ENCODE measurements around the gene RMI1. TPM values are rescaled to one million over a fixed set of nuclear protein-coding genes. Genes with fewer than 3 reads are reported as not detected.
"Not testable (repeated sequence)": the region's sequence is repeated elsewhere in the genome, so short reads cannot be mapped to it uniquely, and the experiment has no call there.

RMI1 gene
- total RNA-seq (2014; rRNA removed; shearing (Covaris generic)): 16.3 and 18.7 TPM in 2 replicates

DNA sequence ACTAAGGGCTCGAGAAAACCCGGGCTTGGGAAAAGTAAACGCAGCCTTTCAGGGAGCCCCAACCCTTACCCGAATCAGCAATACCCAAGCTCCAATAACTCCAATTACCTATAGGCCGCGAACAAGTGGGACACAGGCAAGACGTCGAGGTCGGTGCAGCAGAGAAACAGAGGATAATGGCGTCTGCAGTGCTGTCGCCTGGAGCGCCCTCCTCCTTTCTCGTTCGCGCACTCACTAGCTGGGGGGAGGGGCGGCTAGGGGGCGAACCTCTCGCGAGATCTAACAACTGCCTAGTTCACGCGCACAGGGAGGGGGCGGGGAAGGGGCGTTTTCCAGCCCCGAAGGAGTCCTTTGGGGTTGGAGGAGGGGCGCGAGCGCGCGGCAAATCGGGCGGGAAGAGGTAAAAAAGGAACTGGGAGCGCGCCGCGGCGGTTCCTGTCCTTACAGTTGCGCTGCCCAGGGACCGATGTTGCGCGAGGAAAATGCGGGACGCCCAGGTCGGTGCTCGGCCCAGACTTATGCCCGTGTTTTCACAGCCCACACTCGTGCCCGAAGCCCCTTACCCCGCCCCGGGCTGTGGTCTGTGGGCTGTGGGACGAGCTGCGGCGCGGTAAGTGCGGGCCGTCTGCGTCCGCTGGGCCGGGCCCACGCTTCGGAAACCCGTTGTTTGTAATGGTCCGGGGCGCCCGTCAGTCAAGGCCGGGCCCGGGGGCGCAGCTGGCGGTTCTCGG, at the start of gene RMI1:
TSS of gene RMI1 (plus strand) at position 411 of the 731 bp plus-strand sequence. CDS start 20,182 bp downstream, outside the sequence.
- DNase-seq (ENCODE audit: low spot score): peak; percentile 99

DNA sequence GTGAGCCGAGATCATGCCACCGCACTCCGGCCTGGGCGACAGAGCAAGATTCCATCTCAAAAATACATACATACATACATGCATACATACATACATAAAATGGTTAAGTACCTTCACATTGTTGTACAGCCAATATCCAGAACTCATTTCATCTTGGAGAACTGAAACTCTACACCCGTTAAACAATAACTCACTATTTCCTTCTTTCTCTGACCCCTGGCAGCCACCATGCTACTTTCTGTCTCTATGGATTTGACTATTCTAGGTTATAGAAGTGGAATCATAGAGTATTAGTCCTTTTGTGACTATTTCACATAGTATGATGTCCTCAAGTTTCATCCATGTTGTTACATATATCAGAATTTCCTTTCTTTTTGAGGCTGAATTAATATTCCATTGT, 49.7 kb upstream of the RMI1 start:
- no peak for DNase-seq (ENCODE audit: low spot score)

DNA sequence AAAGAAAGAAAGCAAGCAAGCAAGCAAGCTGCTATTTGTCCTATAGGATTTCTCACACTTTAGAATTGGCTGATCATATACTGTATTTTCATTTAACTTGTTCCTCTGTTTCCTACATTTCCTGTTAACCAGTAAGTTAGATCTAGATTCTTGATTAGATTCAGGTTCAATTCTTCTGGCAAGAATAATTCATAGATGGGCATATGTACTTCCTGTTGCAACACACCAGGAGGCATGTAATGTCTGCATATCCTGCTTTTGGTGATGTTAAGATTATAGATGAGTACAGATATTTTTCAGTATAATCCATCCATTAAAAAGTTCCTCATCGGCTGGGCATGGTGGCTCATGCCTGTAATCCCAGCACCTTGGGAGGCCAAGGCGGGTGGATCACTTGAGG, 48.6 kb upstream of the RMI1 start:
- no peak for DNase-seq (ENCODE audit: low spot score)

DNA sequence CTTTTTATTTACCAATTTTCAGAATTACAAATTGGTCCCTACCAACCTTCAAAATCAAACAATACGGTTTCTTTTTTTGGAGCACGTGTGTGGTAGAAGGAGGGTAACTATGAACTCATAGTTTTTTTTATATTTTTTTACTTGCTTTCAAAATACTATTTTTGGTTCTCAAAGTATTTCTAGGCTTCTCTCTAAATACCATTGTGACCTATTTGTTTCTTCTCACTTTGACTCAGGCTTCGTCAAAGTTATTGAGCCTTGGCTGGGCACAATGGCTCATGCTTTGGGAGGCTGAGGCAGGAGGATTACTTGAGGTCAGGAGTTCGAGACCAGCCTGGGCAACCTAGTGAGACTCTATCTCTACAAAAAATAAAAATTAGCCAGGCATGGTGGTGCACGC, 47.8 kb upstream of the RMI1 start:
- DNase-seq (ENCODE audit: low spot score): no peak

DNA sequence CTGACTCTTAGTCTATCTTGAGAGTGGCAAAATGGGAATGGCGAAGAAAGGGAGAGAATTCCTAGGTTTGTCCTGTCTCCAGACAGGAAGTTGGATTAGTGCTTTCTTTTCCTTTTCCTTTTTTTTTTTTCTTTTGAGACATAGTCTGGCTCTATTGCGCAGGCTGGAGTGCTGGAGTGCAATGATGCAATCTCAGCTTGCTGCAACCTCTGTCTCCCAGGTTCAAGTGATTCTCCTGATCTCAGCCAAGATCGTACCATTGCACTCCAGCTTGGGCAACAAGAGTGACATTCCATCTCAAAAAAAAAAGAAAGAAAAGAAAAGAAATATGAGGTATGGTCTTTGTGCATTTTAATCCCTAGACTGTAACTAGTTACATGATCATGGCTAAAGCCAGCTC, 46.8 kb upstream of the RMI1 start:
- DNase-seq (ENCODE audit: low spot score): no peak

DNA sequence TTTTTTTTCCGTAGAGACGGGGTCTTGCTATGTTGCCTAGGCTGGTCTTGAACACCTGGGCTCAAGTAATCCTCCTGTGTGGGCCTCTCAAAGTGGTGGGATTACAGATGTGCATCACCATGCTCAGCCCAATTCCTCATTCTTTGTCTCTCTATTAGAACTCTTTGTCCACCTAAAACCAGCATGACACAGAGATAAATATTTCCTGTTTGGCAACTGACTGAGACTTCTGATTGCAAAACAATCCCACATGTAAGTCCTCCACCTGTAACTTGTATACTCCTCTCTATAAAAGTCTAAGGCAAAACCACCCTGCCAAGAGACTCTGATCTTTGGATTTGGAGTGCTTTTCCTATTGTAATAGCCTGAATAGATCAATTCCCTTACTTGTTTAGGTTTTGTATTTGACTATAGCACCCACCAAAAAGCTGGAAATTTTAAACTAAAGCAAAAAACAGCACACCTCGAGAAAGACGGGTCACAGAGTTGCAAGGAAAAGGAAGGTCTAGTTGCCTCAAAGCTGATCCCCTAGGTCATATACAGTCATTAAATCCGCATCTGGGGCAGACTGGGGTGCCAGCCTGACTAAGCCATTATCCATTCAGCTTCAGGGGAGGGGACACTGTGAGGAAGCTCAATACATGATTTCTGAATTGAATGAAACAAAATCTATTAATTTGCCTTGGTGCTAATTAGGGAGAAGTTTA, 45.9 kb upstream of the RMI1 start:
- DNase-seq (ENCODE audit: low spot score): peak; percentile 54

DNA sequence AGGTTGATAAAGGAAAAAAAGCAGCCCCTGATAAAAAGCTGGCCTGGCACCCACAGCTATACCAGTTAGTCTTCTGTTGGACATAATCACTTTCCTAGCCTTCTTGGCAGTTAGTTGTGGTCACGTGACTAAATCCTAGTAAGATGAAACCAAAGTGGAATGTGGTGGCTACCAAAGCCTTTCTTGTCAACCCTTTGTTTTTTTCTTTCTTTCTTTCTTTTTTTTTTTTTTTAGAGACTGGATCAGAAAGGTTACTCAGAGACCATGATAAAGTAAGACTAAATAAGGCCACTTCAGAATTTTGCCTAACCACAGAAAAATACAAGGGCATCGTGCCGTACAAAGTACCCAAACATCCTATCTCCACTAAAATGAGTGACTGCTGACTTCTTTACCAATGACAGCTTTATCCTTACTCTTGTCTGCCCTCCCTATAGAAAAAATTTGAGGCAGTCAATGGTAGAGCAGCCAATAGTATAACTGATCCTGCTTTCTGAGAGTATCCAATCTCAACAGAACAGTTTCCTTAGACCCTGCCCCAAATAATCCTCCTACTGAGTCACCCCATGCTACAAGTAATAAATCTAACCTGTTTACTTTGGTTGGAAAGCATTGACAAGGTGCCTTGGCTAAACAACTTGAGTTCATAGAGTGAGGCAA, 45.2 kb upstream of the RMI1 start:
- DNase-seq (ENCODE audit: low spot score): peak; percentile 83

DNA sequence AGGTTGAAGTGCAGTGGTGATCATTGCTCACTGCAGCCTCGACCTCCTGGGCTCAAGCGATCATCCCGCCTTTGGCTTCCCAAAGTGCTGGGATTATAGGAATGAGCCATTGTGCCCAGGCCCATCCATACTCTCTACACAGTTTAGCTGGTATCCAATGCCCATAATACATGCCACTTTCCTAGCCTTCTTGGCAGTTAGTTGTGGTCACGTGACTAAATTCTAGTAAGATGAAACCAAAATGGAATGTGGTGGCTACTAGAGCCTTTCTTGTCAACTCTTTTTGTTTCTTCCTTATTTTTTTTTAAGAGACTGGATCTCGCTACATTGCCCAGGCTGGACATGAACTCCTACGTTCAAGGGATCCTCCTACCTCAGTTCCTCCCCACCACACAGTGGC, 44.1 kb upstream of the RMI1 start:
- DNase-seq (ENCODE audit: low spot score): no peak

DNA sequence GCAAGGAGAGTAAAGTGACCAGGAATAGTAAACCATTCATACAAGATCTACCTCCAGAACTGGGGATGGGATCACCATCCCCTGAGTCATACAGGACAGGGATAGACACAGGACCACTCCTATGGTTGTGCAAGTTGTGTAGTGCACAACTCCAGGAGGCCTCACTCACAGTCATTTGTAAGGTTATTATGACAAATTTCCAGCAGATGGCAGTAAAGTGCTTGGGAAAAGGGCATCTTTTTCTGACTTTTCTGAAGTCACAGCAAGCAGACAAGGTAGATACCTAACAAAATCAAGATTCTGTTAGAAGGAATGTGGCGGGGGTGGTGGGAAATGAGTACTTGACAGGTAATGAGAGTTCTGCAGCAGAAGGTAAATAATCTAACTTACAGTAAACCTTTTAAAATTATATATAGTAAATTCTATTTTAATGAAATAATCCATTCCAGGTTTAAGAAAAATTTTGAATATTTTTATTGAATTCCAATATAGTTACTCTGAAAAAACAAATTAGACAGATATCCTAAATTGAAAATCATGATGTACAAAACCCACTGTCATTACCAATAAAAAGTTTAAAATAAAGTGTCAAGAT, 42.6 kb upstream of the RMI1 start:
- peak; percentile 60 for DNase-seq (ENCODE audit: low spot score)

DNA sequence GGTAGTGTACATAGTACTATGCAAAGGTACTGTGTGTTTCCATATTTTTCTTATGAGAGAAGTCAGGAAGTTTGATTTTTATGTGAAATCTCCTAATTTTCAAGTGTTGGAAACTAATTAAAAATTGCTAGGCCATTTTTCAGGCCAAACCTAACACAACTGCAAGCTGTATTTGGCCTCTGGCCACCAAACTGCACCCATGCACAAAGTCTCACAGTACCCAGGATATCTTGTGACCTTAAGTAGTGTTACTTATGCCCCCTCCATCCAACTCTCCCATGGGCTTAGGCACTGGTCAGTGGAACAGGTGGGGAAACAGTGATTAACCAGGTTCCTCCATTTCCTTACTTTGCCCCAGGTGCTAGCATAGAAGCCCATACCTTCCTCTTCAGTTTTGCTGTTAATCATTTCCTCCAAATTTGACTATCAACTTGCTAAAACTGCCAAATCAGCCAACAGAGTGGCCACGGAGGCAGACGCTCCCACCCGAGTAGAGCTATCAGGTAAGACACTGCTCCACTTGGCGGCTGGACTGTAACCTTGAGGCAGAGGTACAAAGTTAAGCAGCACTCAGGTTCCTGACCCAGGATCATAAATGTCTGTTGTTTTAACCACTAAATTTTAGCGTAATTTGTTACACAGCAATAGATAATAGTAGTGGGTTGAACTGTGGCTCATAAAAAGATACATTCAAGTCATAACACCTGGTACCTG, 39.9 kb upstream of the RMI1 start:
- DNase-seq (ENCODE audit: low spot score): no peak

DNA sequence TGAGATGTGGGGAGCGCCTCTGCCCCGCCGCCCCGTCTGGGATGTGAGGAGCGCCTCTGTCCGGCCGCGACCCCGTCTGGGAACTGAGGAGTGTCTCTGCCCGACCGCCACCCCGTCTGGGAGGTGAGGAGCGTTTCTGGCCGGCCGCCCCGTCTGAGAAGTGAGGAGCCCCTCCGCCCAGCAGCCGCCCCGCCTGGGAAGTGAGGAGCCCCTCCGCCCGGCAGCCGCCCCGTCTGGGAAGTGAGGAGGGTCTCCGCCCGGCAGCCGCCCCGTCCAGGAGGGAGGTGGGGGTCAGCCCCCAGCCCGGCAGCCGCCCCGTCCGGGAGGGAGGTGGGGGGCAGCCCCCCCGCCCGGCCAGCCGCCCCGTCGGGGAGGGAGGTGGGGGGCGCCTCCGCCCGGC, 32.5 kb upstream of the RMI1 start:
- DNase-seq (ENCODE audit: low spot score): not testable (repeated sequence)

DNA sequence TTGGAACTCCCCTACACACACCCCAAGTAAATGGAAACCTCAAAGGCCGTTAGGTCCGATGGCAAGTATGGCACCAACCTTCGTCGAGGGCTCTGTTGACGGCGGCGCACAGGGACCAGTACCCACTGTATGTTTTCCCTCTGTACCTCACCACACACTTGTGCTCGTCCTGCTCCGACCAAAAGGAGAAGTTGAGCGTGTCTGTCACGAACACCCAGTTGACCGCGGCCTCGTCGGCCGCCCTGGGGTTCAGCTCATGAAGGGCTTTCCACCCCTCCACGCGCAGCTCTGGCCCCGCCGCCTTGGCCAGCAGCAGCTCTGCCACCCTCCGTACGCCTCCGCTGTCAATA, 24.5 kb upstream of the RMI1 start:
- no peak for DNase-seq (ENCODE audit: low spot score)

DNA sequence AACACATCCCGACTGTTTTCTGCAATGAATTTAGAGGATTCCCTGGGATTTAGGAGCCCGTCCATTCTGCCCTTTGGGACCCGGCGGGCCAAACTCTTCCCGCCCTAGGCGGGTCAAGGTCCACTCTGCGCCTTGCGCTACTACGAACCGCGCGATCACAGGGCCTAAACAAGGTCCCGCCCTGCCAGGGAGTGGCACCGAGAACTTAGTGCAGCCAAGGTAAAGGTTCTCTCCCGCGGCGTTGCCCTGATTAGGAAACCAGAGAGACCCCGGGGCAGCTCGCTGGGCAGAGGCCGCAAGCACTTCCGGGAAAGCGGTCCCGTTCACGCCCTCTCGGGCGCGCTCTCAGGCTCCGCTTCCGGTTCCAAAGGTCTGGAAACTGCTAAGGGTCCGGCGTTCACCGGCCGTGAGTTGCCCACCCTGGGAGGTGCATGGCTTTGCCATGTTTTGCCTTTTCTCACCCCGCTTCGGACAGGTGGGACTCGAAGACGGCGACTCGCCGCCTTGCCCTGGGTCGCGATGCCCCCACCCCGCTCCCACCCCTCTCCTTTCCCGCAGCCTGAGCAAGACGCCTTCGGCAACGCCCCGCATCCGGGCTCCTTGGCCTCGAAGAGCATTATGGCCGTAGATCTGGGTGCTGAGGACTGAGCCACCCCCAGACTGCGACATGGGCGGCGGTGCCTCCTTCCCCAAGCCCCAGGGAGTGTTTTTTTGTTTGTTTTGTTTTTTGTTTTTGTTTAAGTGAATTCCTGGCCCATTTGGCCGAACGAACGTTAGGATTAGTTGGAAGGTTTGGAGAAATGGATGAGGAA, 24.0 kb upstream of the RMI1 start:
- no peak for DNase-seq (ENCODE audit: low spot score)

DNA sequence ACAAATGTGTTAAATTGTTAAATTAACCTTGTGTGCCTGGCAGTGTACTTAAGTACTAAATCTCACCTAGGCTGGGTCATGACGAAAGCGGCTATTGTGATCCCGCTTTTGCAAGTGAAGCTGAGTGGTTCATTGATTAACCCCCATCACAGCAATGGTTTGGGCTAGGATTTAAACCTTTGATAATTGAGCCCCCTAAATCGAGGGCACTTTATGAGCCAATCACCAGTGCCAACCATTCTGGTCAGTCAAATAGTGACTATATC, 23.4 kb upstream of the RMI1 start:
- DNase-seq (ENCODE audit: low spot score): no peak

DNA sequence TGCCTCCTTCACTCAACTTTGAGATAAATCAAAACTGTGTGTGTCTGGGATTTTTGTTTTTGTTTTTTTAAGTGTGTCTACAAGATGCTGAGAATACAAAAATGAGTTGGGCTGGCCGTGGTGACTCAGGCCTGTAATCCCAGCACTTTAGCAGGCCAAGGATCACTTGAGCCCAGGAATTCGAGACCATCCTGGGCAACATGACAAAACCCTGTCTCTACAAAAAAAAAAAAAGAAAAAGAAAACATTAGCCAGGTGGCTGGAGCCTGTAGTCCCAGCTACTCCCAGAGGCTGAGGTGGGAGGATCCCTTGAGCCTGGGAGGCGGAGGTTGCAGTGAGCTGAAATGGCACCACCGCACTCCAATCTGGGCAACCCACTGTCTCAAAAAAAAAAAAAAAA, 21.5 kb upstream of the RMI1 start:
- peak; percentile 86 for DNase-seq (ENCODE audit: low spot score)

DNA sequence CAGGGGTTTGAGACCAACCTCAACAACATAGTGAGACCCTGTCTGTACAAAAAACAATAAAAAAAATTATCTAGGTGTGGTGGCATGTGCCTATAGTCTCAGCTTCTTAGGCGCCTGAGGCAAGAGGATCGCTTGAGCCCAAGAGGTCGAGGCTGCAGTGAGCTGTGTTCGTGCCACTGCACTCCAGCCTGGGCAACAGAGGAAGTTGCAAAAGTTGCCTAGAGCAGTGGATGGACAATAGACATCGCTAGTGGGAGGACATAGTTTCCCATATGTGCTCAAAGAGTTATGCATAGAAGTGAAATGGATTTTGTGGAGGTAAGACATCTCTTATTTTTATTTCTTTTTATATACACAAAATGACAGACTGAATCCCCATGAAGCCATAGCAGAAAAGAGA, 19.6 kb upstream of the RMI1 start:
- no peak for DNase-seq (ENCODE audit: low spot score)

DNA sequence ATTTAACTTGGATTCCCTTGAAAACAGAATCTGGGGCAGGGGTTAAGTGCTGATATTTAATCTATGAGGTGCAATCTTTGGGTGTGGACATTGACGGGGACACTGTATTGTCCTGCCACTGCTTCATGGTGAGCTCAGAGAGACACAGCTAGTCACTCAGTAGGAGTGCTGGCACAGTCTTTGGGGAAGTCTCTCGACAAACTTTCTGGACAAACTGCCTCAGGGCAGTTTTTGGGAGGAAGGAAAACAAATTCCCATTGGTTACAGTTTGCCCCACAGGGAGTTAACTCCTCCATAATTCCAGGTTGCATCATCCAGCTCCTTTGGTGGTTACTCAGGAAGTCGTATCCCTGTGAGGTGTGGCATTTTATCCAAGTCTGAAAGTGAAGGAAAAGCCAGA, 18.4 kb upstream of the RMI1 start:
- peak; percentile 25 for DNase-seq (ENCODE audit: low spot score)

DNA sequence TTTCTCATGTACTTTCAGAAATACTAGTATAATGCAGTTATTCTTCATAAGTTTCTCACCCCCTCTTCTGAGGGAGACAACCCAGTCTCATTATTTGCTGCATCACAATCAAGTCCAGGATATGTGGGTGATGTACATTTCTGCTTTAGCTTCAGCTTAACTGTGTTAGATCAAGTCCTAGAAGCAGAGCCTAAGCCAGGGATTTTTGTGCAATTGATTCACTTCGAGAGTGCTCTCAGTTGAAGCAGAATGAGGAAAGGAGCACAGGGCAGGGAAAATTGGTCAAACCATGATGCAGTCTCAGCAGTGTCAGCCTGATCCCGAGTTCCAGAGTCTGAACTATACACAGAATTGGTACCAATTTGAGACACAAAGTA, 15.6 kb upstream of the RMI1 start:
- DNase-seq (ENCODE audit: low spot score): no peak

DNA sequence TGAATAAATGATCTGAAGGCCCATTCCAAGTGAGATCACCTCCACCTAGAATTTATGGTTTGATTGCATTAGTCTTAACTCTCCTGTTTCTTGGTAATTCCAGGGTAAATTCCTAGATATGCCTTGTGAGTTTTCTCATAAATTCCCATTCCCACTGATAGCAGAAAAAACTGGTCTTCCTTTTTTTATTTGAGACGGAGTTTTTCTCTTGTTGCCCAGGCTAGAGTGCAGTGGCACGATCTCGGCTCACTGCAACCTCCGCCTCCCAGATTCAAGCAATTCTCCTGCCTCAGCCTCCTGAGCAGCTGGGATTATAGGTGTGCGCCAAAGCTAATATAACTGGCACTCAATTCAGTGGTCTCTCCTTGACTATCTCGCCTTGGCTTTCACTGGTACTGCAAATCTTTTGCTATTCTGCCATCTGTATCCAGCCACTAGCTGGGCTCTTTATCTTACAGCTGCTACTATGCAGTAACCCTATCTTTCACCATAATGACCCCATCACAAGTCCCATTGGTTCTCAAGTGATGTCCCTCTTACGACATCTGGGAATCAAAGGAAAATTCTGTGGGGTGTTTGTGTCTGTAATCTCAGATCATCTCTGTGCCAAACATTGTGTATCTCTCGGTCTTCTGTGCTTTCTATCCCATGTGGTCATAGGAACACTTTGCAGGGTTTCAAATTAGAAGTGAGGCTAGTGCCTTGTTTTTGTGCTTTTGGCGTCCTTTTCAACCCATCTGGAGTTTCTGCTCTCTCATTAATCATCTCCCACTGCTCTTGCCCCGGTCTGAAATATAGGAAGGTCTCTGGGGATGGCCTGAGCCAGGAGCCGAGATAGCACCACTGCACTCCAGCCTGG, 15.0 kb upstream of the RMI1 start:
- DNase-seq (ENCODE audit: low spot score): no peak

DNA sequence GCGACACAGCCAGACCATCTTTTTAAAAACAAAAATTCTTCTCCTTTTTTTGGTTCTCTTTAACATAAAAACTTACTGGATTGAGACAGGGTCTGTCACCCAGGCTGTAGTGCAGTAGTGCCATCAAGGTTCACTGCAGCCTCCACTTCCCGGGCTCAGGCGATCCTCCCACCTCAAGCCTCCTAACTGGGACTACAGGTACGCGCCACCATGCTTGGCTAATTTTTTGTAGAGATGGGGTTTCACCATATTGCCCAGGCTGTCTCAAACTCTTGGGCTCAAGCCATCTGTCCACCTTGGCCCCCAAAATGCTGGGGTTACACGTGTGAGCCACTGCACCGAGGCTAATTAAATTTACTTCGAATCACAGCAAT, 14.4 kb upstream of the RMI1 start:
- DNase-seq (ENCODE audit: low spot score): no peak

DNA sequence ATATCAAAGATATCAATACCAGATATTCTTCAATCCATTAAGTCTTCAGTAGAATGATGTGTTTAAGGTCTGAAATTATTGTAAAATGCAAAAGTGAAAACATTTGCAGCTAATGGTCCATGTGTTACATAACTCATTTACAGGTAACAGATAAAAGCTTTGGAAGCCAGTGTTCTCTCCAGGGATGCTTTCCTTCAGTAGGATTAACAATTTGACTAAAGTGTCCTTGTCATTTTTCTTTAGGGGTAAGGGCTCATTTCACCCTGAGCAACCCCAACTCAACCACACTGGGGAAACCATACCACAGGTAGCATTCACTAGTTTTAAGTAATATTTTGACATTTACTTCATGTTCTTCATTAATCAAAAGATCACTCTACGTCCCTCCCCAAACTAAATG, 13.5 kb upstream of the RMI1 start:
- no peak for DNase-seq (ENCODE audit: low spot score)
